Heart left ventricle (tissue), 16 donors: Measurements from ENCODE around the gene NALCN. TPM values are rescaled to one million over a fixed set of nuclear protein-coding genes. Genes with fewer than 3 reads are reported as not detected.

Experiments used
- ATAC-seq, 4 donors: fragments of 200-7000 bp; cut with Tn5 transposase; one replicate each; pipeline ENCODE4 v1.9.1; 2020 to 2022; ENCODE audit warnings: moderate library complexity in 4 of 4, mild to moderate bottlenecking in 3 of 4, moderate number of reproducible peaks in 1 of 4
- DNase-seq, 5 donors: peaks; one replicate each; pipeline ENCODE4 v3.0.0-alpha.2; 2020
- H3K27ac ChIP-seq, 12 donors: fragments of 200-600 bp; sonication (generic) in 4 of 12; one replicate each; pipeline versions ENCODE4 v1.5.0 to v1.8.0; 2016 to 2022; ENCODE audit warnings: mild to moderate bottlenecking in 2 of 12
- H3K27me3 ChIP-seq, 9 donors: fragments of 200-600 bp; sonication (generic) in 2 of 9; one replicate each; pipeline versions ENCODE4 v1.5.1 to v1.8.0; 2016 to 2022; ENCODE audit warnings: mild to moderate bottlenecking in 3 of 9
- H3K36me3 ChIP-seq, 9 donors: fragments of 200-600 bp; sonication (generic) in 2 of 9; one replicate each; pipeline versions ENCODE4 v1.5.0 to v1.8.0; 2018 to 2022; ENCODE audit warnings: mild to moderate bottlenecking in 2 of 9
- H3K4me1 ChIP-seq, 12 donors: fragments of 200-600 bp; sonication (generic) in 4 of 12; one replicate each; pipeline versions ENCODE4 v1.5.0 to v1.8.0; 2016 to 2022; ENCODE audit warnings: mild to moderate bottlenecking in 3 of 12
- H3K4me3 ChIP-seq, 12 donors: fragments of 200-600 bp; sonication (generic) in 4 of 12; one replicate each; pipeline versions ENCODE4 v1.5.0 to v1.8.0; 2017 to 2022; ENCODE audit warnings: mild to moderate bottlenecking in 9 of 12, moderate library complexity in 4 of 12
- H3K9me3 ChIP-seq, 12 donors: fragments of 200-600 bp; sonication (generic) in 4 of 12; one replicate each; pipeline versions ENCODE4 v1.5.0 to v1.8.0; 2016 to 2022; ENCODE audit warnings: mild to moderate bottlenecking in 1 of 12
- POLR2A ChIP-seq, 2 donors: fragments of 450-650 bp; IDR thresholded peaks; one replicate each; pipeline ENCODE4 v1.6.1; 2017; ENCODE audit warnings: antibody characterized with exemption in 2 of 2, mild to moderate bottlenecking in 2 of 2, moderate library complexity in 2 of 2
- WGBS, 4 donors: extraction: QIAGEN DNeasy Blood & Tissue Kit in 2 of 4; methylation state at CpG; one replicate each; pipeline versions ENCODE4 v1.1.5 to v1.1.7; 2013 to 2018; 5-methylcytosine and 5-hydroxymethylcytosine counted together
- intact Hi-C, 10 donors: fragments of 100-400 bp; cut with DNase I; formaldehyde crosslinking; loops; one replicate each; pipeline versions ENCODE4 v1.11.1 to v1.14.2; 2022
- polyA plus RNA-seq, 2 donors: library from polyadenylated mRNA; stranded (reverse); fragments of 200-250 nt; gene quantifications; one replicate each; pipeline ENCODE4 v1.2.3, GENCODE V29; 2013
- total RNA-seq, 9 donors: library from RNA; depleted of rRNA in 2 of 9; stranded (reverse); fragments of >200 nt in 2 of 9; fragmentation: NEBNext Ultra II Directional in 3 of 9; extraction: Animal tissue kit (Norgen Biotek cat#: 25700) in 3 of 9; gene quantifications; one replicate each; pipeline versions ENCODE4 v1.1.0 to v1.2.4, GENCODE V29; 2016 to 2023
- TF ChIP-seq, protein P1 (sequence below), 12 donors: fragments of 200-600 bp; sonication (generic) in 4 of 12; IDR thresholded peaks; one replicate each; pipeline versions ENCODE4 v1.5.0 to v1.8.0; 2018 to 2022; ENCODE audit warnings: antibody characterized with exemption in 12 of 12, mild to moderate bottlenecking in 5 of 12
- donor health status: ischemic (EF 13 %, LVEDD 7.1; RV severe dilation, severe dysfunction).
- donor health status: healthy with polysubstance abuse.
- donor health status: DM: no; HTN: yes; CAD: no.
- donor health status: DM: no; HTN: no; CAD: no.
- donor health status: ischemic (EF 25% LVEDD 6.9; RV normal size, moderate dysfunction).
- donor health status: ischemic (EF 25% LVEDD 5.7; RV mildly dilated, moderate dysfunction).
- donor health status: healthy.
- donor health status: DM: yes; HTN: yes; CAD: no.
- donor health status: ischemic (EF 35%, LVEDD 5.7; RV mildly dilated, moderate dysfunction).
- donor health status: nonischemic (EF 11% LVEDD 7.7; RV severe dilation, severe dysfunction).
- donor health status: DM: yes; HTN: yes; CAD: no.
- donor health status: PGD.
- donor health status: ischemic (EF 29% LVEDD 5.4; RV normal size, mild dysfunction).
- donor health status: nonischemic (EF 23%, LVEDD 6.1; RV moderate dilation, normal function).

The NALCN gene
- total and polyA plus RNA-seq, 11 donors = 1.9 to 11.4 (median 6.8) TPM; not detected in 1

- H3K36me3 ChIP-seq = no peaks in the 10 kb centered on the region
- H3K4me3 ChIP-seq = no peak overlapping the region
- intact Hi-C loops = no loop called here
- DNase-seq = no peak
- no peak for ATAC-seq
- no peaks in the 10 kb centered on the region for H3K27me3 ChIP-seq
- WGBS, 4 donors = 61 to 74% (median 69%) methylated on average over 6 of the region's 6 CpGs
- H3K9me3 ChIP-seq = no peaks in the 10 kb centered on the region
- TF ChIP-seq POLR2A (IDR thresholded peaks at IDR 0.05) = no peak
- TF ChIP-seq, protein P1, sequence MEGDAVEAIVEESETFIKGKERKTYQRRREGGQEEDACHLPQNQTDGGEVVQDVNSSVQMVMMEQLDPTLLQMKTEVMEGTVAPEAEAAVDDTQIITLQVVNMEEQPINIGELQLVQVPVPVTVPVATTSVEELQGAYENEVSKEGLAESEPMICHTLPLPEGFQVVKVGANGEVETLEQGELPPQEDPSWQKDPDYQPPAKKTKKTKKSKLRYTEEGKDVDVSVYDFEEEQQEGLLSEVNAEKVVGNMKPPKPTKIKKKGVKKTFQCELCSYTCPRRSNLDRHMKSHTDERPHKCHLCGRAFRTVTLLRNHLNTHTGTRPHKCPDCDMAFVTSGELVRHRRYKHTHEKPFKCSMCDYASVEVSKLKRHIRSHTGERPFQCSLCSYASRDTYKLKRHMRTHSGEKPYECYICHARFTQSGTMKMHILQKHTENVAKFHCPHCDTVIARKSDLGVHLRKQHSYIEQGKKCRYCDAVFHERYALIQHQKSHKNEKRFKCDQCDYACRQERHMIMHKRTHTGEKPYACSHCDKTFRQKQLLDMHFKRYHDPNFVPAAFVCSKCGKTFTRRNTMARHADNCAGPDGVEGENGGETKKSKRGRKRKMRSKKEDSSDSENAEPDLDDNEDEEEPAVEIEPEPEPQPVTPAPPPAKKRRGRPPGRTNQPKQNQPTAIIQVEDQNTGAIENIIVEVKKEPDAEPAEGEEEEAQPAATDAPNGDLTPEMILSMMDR (IDR thresholded peaks at IDR 0.05) = no peak
- H3K27ac ChIP-seq = no peak overlapping the region
- H3K4me1 ChIP-seq = peaks cover 0 to 7% (median 0%) of the 10 kb centered on the region in 12 donors
Measured at GRCh38 chr13:101305981-101306411, 110.3 kb downstream of the NALCN start.

- ATAC-seq = no peak
- Histone ChIP-seq H3K27ac (no peak overlapping the region), H3K9me3 (no peaks in the 10 kb centered on the region), H3K4me1 (peaks cover 0 to 7% (median 0%) of the 10 kb centered on the region in 12 donors), H3K4me3 (no peak overlapping the region), H3K36me3 (no peaks in the 10 kb centered on the region), H3K27me3 (no peaks in the 10 kb centered on the region)
- 77 to 85% (median 79%) methylated on average over 7 of the region's 7 CpGs for WGBS, 4 donors
- no peak for TF ChIP-seq POLR2A (IDR thresholded peaks at IDR 0.05)
- TF ChIP-seq, protein P1 (IDR thresholded peaks at IDR 0.05) = no peak
- no peak for DNase-seq
- intact Hi-C loops = no loop called here
Measured at GRCh38 chr13:101303521-101303920, 112.8 kb downstream of the NALCN start.

DNA sequence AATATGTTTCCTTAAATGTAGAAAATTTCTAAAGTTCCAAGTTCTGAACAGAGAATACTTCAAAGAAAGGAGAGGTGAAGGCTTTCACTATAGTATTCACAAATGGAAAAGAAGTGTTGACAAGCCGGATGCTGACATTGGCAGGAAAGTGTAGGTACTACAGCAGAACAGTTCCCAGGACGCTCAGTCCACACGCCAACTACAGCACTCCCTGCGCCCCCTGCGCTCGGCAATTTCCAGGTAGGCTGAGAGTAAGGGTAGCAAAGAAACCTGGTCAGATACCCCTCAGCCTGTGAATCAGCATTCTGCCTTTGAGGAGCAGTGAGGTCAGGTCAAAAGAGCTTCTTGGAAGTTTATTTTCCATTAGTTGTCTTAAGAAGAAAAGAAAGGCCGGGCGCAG, 115.3 kb downstream of the NALCN start:
- WGBS, 4 donors = 78 to 84% (median 82%) methylated on average over 7 to 8 of the region's 8 CpGs
- DNase-seq (peak in 1 of 5 donors; percentile 25), ATAC-seq (no peak)
- TF ChIP-seq, protein P1 (IDR thresholded peaks at IDR 0.05) = no peak
- no peak for TF ChIP-seq POLR2A (IDR thresholded peaks at IDR 0.05)
- intact Hi-C loops = no loop called here
- Histone ChIP-seq H3K4me1 (no peaks in the 10 kb centered on the region), H3K9me3 (no peaks in the 10 kb centered on the region), H3K36me3 (no peaks in the 10 kb centered on the region), H3K4me3 (no peak overlapping the region), H3K27me3 (no peaks in the 10 kb centered on the region), H3K27ac (no peak overlapping the region)

DNA sequence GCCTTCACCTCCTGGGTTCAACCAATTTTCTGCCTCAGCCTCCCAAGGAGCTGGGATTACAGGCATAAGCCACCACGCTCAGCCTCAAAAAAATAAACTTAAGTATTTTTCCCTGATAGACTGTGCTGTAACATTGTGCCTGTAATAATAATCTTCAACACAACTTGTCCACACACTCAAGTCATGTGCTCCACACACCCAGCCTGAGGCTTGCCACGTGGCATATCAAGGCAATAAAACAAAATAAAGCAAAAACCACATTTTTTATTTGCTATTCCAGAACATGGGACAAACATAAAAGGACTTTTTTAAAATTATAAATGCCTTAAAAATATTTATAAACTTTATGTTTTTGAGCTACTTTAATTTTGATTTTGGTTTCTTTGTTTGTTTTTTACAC, 115.8 kb downstream of the NALCN start:
- H3K9me3 ChIP-seq = no peaks in the 10 kb centered on the region
- ATAC-seq (no peak), DNase-seq (peak in 1 of 5 donors; percentile 30)
- WGBS, 4 donors = 57 to 68% (median 60%) methylated on average over 2 of the region's 2 CpGs
- H3K4me3 ChIP-seq = no peak overlapping the region
- TF ChIP-seq POLR2A (IDR thresholded peaks at IDR 0.05) = no peak
- TF ChIP-seq, protein P1 (IDR thresholded peaks at IDR 0.05) = no peak
- no peaks in the 10 kb centered on the region for H3K4me1 ChIP-seq
- H3K27me3 ChIP-seq = no peaks in the 10 kb centered on the region
- H3K27ac ChIP-seq = no peak overlapping the region
- intact Hi-C loops = no loop called here
- no peaks in the 10 kb centered on the region for H3K36me3 ChIP-seq
